ENCODE data around the gene HOXA13.

Gene HOXA13

GRCh38 chr7:27205325-27206280 lies 5.7 kb upstream of the HOXA13 start:
- no peak for DNase-seq

- DNase-seq = no peak
Observed at GRCh38 chr7:27204851-27205322, 5.0 kb upstream of the HOXA13 start.

- no peak for DNase-seq
Observed at GRCh38 chr7:27203964-27204594, 4.2 kb upstream of the HOXA13 start.

GRCh38 chr7:27203365-27203953 lies 3.6 kb upstream of the HOXA13 start:
- DNase-seq = no peak

- DNase-seq = no peak
Observed at GRCh38 chr7:27202862-27203134, 2.9 kb upstream of the HOXA13 start.

GRCh38 chr7:27202018-27202861 lies 2.3 kb upstream of the HOXA13 start:
- no peak for DNase-seq

- no peak for DNase-seq
Observed at GRCh38 chr7:27201580-27202017, 1.7 kb upstream of the HOXA13 start.

- no peak for DNase-seq
Observed at GRCh38 chr7:27200761-27201579, 1.1 kb upstream of the HOXA13 start.

- DNase-seq = no peak
Observed at GRCh38 chr7:27198871-27199801, 755 bp downstream of the HOXA13 start.

- DNase-seq = no peak
Observed at GRCh38 chr7:27198138-27198841, 1.6 kb downstream of the HOXA13 start.

GRCh38 chr7:27197137-27198042 lies 2.5 kb downstream of the HOXA13 start:
- no peak for DNase-seq

- peak; percentile 82 for DNase-seq
Observed at GRCh38 chr7:27196287-27196767, 3.6 kb downstream of the HOXA13 start.

- no peak for DNase-seq
Observed at GRCh38 chr7:27194686-27195379, 5.1 kb downstream of the HOXA13 start.

- no peak for DNase-seq
Observed at GRCh38 chr7:27194002-27194352, 5.9 kb downstream of the HOXA13 start.

GRCh38 chr7:27193335-27194001 lies 6.4 kb downstream of the HOXA13 start:
- no peak for DNase-seq

- DNase-seq = no peak
Observed at GRCh38 chr7:27192546-27193334, 7.2 kb downstream of the HOXA13 start.
